ENCODE data around the gene SH3RF3. TPM values are rescaled to one million over a fixed set of nuclear protein-coding genes. Genes with fewer than 3 reads are reported as not detected.

The SH3RF3 gene
- polyA plus RNA-seq, 1 donor (not counting 4 experiments of a cell fraction or from before 2014, with no cell fraction given): 0.08 TPM

- no peaks in the 10 kb centered on the region for H3K79me2 ChIP-seq (ENCODE audit: control insufficient read depth, insufficient read depth, low read length)
- no peak for DNase-seq (ENCODE audit: low read depth, low spot score)
Observed at GRCh38 chr2:109236147-109236546, 107.1 kb downstream of the SH3RF3 start.

GRCh38 chr2:109237792-109238191 lies 108.8 kb downstream of the SH3RF3 start:
- Histone ChIP-seq H4K20me1 (ENCODE audit: control insufficient read depth, extremely low read depth, insufficient read depth, low read length) (no peaks in the 10 kb centered on the region), H3K79me2 (ENCODE audit: control insufficient read depth, insufficient read depth, low read length) (no peaks in the 10 kb centered on the region), H3K9ac (ENCODE audit: control insufficient read depth, extremely low read depth, insufficient read depth, low read length) (no peak overlapping the region), H3K4me1 (ENCODE audit: control insufficient read depth, extremely low read depth, insufficient read depth, low read length) (peaks cover 14% of the 10 kb centered on the region), H3K36me3 (ENCODE audit: control insufficient read depth in 2 of 2, extremely low read depth in 1 of 2, insufficient read depth in 2 of 2, low read length in 2 of 2) (no peaks in the 10 kb centered on the region), H2AFZ (ENCODE audit: control insufficient read depth, low read length) (no peak overlapping the region), H3K9me3 (ENCODE audit: control insufficient read depth, low read depth, low read length) (no peaks in the 10 kb centered on the region), H3K27me3 (ENCODE audit: control insufficient read depth, extremely low read depth, insufficient read depth, low read length) (peaks cover 30% of the 10 kb centered on the region), H3K27ac (ENCODE audit: control insufficient read depth, insufficient read depth, low read length) (no peak overlapping the region), H3K4me3 (ENCODE audit: control insufficient read depth in 2 of 3, extremely low read depth in 1 of 3, insufficient read depth in 2 of 3, low read depth in 1 of 3, low read length in 3 of 3) (no peak overlapping the region), H3K4me2 (ENCODE audit: control insufficient read depth, extremely low read depth, insufficient read depth, low read depth, low read length) (no peak overlapping the region), H3K9me1 (ENCODE audit: control insufficient read depth, extremely low read depth, insufficient read depth, low read length) (no peaks in the 10 kb centered on the region)
- dilution Hi-C loops (cut with MboI; ENCODE audit: extremely low pct_ligation_motif_present, low sequenced_read_pairs): no loop called here
- TF ChIP-seq, protein P1, sequence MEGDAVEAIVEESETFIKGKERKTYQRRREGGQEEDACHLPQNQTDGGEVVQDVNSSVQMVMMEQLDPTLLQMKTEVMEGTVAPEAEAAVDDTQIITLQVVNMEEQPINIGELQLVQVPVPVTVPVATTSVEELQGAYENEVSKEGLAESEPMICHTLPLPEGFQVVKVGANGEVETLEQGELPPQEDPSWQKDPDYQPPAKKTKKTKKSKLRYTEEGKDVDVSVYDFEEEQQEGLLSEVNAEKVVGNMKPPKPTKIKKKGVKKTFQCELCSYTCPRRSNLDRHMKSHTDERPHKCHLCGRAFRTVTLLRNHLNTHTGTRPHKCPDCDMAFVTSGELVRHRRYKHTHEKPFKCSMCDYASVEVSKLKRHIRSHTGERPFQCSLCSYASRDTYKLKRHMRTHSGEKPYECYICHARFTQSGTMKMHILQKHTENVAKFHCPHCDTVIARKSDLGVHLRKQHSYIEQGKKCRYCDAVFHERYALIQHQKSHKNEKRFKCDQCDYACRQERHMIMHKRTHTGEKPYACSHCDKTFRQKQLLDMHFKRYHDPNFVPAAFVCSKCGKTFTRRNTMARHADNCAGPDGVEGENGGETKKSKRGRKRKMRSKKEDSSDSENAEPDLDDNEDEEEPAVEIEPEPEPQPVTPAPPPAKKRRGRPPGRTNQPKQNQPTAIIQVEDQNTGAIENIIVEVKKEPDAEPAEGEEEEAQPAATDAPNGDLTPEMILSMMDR (optimal IDR thresholded peaks at IDR 0.05 in 1 of 3, IDR thresholded peaks at IDR 0.05 in 1 of 3, conservative IDR thresholded peaks at IDR 0.05 in 1 of 3; ENCODE audit: extremely low read depth in 1 of 3, insufficient read depth in 2 of 3, low read length in 3 of 3): no peak
- TF ChIP-seq EZH2 (IDR thresholded peaks at IDR 0.05; ENCODE audit: low read length): no peak
- DNase-seq (ENCODE audit: low read depth, low spot score) (no peak), FAIRE-seq (no peak)

More at GRCh38 chr2:109236147-109236546, 107.1 kb downstream of the SH3RF3 start:
- no peaks in the 10 kb centered on the region for H3K4me1 ChIP-seq (ENCODE audit: control insufficient read depth, extremely low read depth, insufficient read depth, low read length)
- no peak overlapping the region for H2AFZ ChIP-seq (ENCODE audit: control insufficient read depth, low read length)
- TF ChIP-seq EZH2 (IDR thresholded peaks at IDR 0.05; ENCODE audit: low read length): no peak
- TF ChIP-seq, protein P1 (optimal IDR thresholded peaks at IDR 0.05 in 1 of 3, IDR thresholded peaks at IDR 0.05 in 1 of 3, conservative IDR thresholded peaks at IDR 0.05 in 1 of 3; ENCODE audit: extremely low read depth in 1 of 3, insufficient read depth in 2 of 3, low read length in 3 of 3): no peak
- no peak overlapping the region for H3K9ac ChIP-seq (ENCODE audit: control insufficient read depth, extremely low read depth, insufficient read depth, low read length)
- dilution Hi-C loops (cut with MboI; ENCODE audit: extremely low pct_ligation_motif_present, low sequenced_read_pairs): no loop called here
- no peak overlapping the region for H3K4me2 ChIP-seq (ENCODE audit: control insufficient read depth, extremely low read depth, insufficient read depth, low read depth, low read length)
- FAIRE-seq: no peak
- no peak overlapping the region for H3K27ac ChIP-seq (ENCODE audit: control insufficient read depth, insufficient read depth, low read length)
- no peaks in the 10 kb centered on the region for H3K9me1 ChIP-seq (ENCODE audit: control insufficient read depth, extremely low read depth, insufficient read depth, low read length)
- H3K27me3 ChIP-seq (ENCODE audit: control insufficient read depth, extremely low read depth, insufficient read depth, low read length): peaks cover 34% of the 10 kb centered on the region
- no peaks in the 10 kb centered on the region for H3K9me3 ChIP-seq (ENCODE audit: control insufficient read depth, low read depth, low read length)
- H3K4me3 ChIP-seq (ENCODE audit: control insufficient read depth in 2 of 3, extremely low read depth in 1 of 3, insufficient read depth in 2 of 3, low read depth in 1 of 3, low read length in 3 of 3): no peak overlapping the region
- H3K36me3 ChIP-seq (ENCODE audit: control insufficient read depth in 2 of 2, extremely low read depth in 1 of 2, insufficient read depth in 2 of 2, low read length in 2 of 2): no peaks in the 10 kb centered on the region
- H4K20me1 ChIP-seq (ENCODE audit: control insufficient read depth, extremely low read depth, insufficient read depth, low read length): no peaks in the 10 kb centered on the region

Measured in keratinocyte (primary cell).